Activated CD4-positive, alpha-beta T cell treated with anti-CD3 and anti-CD28 coated beads for 24 hours (primary cell): Measurements from ENCODE around the gene TSR1.

ENCODE experiments used
- DNase-seq, 2 donors: peaks; one replicate each; pipeline ENCODE4 v3.0.0-alpha.2; 2020; ENCODE audit warnings: low read depth in 2 of 2

The TSR1 gene

DNA sequence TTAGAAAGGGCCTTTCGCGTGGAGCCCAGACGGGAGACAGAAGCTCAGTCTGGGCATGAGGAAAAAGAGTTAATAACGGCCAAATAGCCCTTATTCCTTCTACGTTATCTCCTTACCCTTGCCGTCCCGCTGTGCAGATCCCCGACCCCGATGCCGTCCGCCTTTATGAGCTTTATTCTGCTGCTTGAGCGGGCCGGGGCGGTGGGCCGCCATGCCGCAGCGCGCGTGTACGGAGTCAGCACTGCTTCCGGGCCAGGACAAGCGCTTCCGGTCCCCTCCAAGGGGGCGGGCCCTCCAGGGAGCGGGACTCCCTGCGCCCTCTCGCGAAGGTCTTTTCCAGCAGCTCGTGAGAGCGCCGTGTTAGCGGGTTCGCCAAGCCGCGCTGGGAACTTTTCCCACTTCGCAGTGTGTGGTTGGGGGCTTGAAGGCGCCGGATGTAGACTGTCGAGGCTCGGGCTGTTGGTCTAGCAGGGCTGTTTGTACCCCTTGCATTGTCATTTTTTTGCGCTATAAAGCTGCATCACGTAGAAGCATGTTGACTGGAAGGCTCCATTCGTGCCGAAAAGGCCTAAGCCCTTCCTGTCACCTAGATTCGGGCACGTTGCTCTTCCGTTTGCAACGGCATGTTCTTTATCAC is at the start of gene TSR1:
TSS of gene TSR1 (minus strand) at position 243 of the 637 bp plus-strand sequence. CDS start at position 213, 30 bp downstream.
- peak; percentile 78 to 85 for DNase-seq

- DNase-seq: no peak
Observed at GRCh38 chr17:2385240-2386210, 49.3 kb upstream of the TSR1 start.

- no peak for DNase-seq
Observed at GRCh38 chr17:2384439-2385127, 48.3 kb upstream of the TSR1 start.

DNA sequence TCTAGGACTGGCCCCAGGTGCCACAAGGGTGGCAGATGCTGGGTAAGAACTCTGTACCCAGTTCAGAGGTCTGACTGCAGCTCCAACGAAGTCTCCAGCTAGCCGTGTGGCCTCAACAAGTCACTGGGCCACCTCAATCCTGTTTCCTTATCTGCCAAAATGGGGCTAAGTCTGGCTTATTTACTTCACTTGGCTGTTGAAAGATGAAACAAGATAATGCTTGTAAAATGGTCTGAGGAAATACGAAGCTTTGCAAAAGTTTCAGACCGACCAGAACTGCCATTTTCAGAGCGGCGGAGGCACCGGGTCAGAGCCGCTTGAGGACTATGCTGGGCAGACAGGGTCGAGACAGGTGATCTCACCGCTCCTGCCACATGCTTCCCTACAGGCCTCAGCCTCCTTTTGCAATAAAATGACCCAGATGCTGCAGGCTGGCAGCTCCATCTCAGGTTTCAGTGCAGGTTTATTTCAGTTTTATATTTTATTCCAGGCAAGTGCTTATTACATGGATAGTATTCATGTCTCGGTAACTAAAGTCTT is 47.4 kb upstream of the TSR1 start:
- no peak for DNase-seq

DNA sequence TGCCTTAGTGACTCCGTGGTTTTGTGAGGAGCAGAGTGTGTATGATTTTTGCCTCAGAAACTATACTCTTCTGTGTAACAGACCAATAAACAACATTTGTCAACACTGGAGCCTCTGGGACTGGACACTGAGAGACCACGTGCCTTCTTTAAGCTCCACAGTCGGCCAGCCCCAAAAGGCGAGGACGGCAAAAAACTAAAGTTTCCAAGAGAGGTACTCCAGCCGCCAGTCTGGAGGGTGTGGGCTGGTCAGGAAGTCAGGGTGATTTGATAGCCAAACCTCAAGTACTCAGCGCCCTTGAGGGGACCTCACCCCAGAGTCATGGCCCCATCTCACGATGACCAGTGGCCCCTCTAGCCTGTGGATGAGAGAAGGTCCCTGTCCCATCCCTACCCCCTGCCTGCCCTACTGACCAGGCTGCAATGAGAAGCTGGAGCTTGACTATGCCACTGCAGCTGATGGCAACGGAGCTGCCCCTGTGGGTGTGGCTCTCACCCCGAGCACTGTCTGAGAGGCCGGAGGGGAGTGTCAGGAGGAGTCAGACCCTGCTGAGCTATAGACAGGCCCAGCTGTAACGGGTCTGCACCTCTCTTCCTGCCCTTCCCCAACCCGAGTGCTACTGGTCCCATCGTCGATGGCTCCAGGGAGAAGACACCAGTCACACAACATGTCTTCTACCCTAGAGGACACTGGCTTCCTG is 44.8 kb upstream of the TSR1 start:
- DNase-seq: no peak

DNA sequence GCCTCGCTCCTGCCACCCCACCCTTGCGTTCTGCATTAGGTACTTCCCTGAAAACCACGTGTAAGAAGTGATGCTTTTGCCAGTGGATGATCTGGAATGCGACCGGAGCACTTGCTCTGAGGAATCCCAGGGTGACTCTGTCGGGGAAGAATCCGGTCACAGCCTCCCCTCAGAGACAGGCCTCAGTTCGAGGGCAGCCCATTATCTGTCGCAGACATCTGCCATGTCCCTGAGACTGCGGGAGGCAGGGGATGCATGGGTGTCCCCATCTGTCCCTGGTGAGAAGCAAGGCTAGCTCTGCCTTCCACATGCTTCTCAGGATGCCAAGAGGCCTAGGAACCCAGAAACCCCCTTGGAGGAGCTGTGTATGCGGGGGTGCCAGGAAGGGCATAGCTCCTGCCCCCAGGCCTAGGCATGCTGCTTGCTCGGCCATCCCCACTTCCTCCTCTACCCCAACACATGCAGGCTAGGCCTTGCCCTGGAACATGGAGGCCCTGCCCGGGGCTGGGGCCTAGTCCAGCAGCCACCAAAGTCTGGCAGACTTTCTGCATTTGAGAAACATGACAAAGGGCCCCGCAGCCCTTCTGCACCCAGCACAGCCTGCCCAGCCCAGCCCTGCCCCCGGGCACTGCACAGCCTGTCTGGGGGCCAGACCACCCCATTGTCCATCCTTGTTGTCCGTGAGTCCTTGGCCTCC is 44.1 kb upstream of the TSR1 start:
- DNase-seq: no peak

GRCh38 chr17:2379489-2380225 is 43.4 kb upstream of the TSR1 start:
- DNase-seq: no peak

DNA sequence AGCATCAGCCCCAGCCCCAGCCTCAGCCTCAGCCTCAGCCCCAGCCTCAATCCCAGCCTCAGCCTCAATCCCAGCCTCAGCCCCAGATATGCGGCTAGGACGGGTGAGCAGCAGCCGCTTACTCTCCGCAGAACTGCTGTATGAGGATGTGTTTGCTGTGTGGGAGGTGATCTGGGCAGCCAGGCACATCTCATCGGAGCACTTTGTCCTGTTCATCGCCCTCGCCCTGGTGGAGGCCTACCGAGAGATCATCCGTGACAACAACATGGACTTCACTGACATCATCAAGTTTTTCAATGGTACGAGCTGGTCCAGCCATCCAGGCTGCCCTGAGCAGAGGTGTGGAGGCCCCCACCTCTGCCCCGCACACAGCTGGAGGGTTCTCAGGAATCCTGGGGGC is 42.6 kb upstream of the TSR1 start:
- no peak for DNase-seq

- no peak for DNase-seq
Observed at GRCh38 chr17:2377659-2378058, 41.4 kb upstream of the TSR1 start.

DNA sequence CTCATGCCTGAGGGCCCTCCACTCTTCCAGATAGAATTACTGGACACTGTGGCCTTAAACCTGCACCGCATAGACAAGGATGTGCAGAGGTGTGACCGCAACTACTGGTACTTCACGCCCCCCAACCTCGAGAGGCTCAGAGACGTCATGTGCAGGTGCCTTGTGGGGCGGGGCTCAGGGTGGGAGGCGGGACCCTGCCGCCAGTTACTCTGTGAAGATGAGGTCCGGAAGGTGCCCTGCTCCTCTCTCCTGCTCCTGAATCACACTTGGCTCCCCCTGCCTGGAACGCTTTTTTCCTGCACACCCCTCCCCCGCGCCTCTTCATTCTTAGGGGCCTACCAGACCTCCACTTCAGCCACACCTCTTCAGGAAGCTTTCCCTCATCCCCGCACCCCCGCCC is 39.9 kb upstream of the TSR1 start:
- DNase-seq: no peak

- no peak for DNase-seq
Observed at GRCh38 chr17:2375406-2375805, 39.1 kb upstream of the TSR1 start.

DNA sequence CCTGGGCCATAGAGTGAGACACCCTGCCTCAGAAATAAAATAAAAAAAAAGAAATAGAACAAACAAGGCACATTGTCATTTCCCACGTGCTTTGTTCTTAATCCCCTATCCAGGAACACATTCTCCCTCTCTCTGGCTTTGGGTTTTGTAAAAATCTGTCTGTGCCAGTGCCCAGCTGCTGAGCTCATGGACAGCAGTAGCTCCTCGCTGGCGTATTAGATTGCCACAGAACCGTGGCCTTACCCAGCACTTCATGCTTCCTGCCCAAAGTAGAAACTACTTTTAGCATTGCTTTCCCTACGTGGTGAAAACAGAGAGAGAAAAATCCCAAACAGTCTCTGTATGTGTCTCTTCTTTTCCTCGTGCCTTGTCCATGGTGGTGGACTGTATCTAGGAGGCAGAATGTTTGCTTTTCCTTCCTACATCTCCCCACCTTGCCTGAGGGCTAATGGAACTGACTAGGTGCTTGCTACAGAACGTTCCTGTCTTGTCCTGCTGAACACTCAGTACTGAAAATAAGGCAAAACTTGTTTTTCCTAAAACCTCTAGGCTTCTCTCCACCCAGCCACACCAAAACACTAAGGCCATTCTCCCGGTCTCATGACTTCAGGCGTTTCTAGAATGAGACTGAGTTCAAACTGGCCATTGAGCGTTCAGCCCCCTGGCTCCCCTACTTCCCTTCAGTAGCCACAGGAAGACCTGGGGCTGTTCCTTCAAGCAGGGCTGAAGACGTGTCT is 38.5 kb upstream of the TSR1 start:
- no peak for DNase-seq

DNA sequence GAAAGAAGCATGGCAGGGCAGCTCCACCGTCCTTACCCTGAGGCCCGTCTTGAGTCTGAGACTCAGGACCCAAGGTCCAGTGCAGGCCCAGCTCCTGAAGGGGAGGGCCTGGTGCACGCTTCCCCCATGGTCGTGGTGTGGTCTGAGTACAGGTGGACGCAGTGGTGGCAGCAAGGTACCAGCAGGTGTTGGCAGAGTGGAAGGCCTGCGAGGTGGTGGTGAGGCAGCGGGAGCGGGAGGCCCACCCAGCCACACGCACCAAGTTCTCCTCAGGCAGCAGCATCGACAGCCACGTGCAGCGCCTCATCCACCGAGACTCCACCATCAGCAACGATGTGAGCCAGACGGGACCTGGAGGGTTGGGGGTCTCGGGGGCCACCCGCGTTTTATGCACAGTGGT is 36.9 kb upstream of the TSR1 start:
- DNase-seq: no peak

DNA sequence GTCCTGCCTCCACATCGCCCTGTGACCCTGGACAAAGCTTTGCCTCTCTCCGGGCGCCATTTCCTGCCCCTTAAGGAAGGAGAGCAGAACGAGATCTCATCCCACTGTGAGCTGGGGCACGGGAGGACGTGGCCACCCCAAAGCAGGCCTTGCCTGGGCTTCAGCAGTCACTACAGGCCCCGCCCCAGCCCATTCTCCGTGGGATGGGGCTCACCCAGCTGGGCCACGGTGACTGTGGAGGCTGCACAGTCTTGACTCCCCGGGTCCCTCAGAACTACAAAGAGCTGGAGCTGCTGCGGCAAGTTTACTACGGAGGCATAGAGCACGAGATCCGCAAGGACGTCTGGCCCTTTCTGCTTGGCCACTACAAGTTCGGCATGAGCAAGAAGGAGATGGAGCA is 36.4 kb upstream of the TSR1 start:
- no peak for DNase-seq

- DNase-seq: no peak
Observed at GRCh38 chr17:2372180-2372579, 35.9 kb upstream of the TSR1 start.

- no peak for DNase-seq
Observed at GRCh38 chr17:2371183-2372130, 35.2 kb upstream of the TSR1 start.

GRCh38 chr17:2370211-2370589 is 33.9 kb upstream of the TSR1 start:
- no peak for DNase-seq

DNA sequence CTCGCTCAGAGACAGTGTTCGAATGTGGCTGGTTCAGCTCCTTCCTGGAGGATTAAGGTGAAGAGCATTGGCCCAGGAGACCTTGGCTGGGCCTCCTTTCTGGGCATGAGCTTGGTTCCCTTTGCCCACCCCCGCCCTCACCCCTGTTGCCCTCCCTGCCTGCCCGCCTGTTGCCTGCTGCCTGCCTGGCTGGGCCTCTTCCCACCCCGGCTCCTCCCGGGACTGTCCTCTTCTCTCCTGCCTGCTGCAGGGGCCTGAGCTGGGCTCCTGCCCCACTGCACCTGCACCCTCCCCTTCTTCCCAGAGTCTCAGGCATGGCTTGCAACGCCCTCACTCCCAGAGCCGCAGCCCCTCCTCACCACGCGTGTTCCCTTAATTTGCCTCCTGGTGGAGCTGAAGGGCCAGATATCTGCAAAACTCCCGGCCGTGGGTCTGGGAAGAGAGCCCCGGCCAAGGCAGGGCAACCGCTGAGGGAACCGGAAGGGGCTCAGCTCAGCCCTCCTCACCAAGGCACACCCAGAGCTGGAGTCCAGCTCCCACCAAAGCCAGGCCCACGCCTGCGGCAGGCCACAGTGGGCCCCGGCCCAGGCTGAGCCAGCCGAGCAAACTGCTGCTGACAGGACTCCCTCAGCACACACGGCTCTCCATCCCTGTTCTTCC is 33.4 kb upstream of the TSR1 start:
- no peak for DNase-seq
